HG03175 (cell line): Measurements from ENCODE around the gene SPRR2E.
"Not testable (repeated sequence)": the region's sequence is repeated elsewhere in the genome, so short reads cannot be mapped to it uniquely, and the experiment has no call there.

Source experiments
- ATAC-seq: cut with Tn5 transposase; IDR thresholded peaks from one replicate; pipeline ENCODE4 v1.9.1; 2021; ENCODE audit warnings: mild to moderate bottlenecking, moderate library complexity; ENCODE audit not compliant: unreplicated experiment

The SPRR2E gene

GRCh38 chr1:153071511-153071910 lies 22.8 kb downstream of the SPRR2E start, which contains the start of gene SPRR2B:
SPRR2B (minus strand) TSS chr1:153071611; CDS start chr1:153070839, 772 bp downstream.
- ATAC-seq, result no peak

- ATAC-seq, result no peak
Observed at GRCh38 chr1:153070243-153070642, 24.1 kb downstream of the SPRR2E start.

- no peak for ATAC-seq
Observed at GRCh38 chr1:153058826-153059784, 35.2 kb downstream of the SPRR2E start.

GRCh38 chr1:153058154-153058553 lies 36.2 kb downstream of the SPRR2E start:
- no peak for ATAC-seq

GRCh38 chr1:153057375-153057774 lies 37.0 kb downstream of the SPRR2E start, which contains the start of gene SPRR2A:
SPRR2A (minus strand) TSS chr1:153057512; CDS start chr1:153056735, 777 bp downstream.
- ATAC-seq, result no peak

- not testable (repeated sequence) for ATAC-seq
Observed at GRCh38 chr1:153056111-153056510, 38.2 kb downstream of the SPRR2E start.

- ATAC-seq, result no peak
Observed at GRCh38 chr1:153049211-153049610, 45.1 kb downstream of the SPRR2E start.
